Measurements from ENCODE around the gene WDR45B.
"Not testable (repeated sequence)": the region's sequence is repeated elsewhere in the genome, so short reads cannot be mapped to it uniquely, and the experiment has no call there.

Gene WDR45B

GRCh38 chr17:82587234-82588086 is 60.8 kb downstream of the WDR45B start:
- intact Hi-C loops (cut with DNase I; ENCODE audit: low total_unique reads), result no loop called here
- Histone ChIP-seq H3K4me1 (peaks cover 0 to 20% (median 17%) of the 10 kb centered on the region in 4 donors), H3K36me3 (peaks cover 35 to 58% (median 42%) of the 10 kb centered on the region in 3 donors), H3K9me3 (no peaks in the 10 kb centered on the region), H3K27me3 (no peaks in the 10 kb centered on the region), H3K4me3 (no peak overlapping the region), H3K27ac (no peak overlapping the region)
- no peak for DNase-seq
- TF ChIP-seq CTCF (IDR thresholded peaks at IDR 0.05), result no peak

GRCh38 chr17:82586576-82587233 is 61.5 kb downstream of the WDR45B start:
- intact Hi-C loops (cut with DNase I; ENCODE audit: low total_unique reads), result no loop called here
- H3K9me3 ChIP-seq, result no peaks in the 10 kb centered on the region
- H3K4me1 ChIP-seq, result peaks cover 0 to 12% (median 10%) of the 10 kb centered on the region in 4 donors
- TF ChIP-seq CTCF (IDR thresholded peaks at IDR 0.05), result no peak
- no peak overlapping the region for H3K4me3 ChIP-seq
- no peak overlapping the region for H3K27ac ChIP-seq
- no peak for DNase-seq
- no peaks in the 10 kb centered on the region for H3K27me3 ChIP-seq
- peaks cover 35 to 64% (median 45%) of the 10 kb centered on the region in 3 donors for H3K36me3 ChIP-seq

- H3K4me1 ChIP-seq; H3K4me3 ChIP-seq; H3K27me3 ChIP-seq; intact Hi-C loops (cut with DNase I; ENCODE audit: low total_unique reads); H3K27ac ChIP-seq; H3K9me3 ChIP-seq: not testable (repeated sequence)
- H3K36me3 ChIP-seq, result peaks cover 35 to 66% (median 45%) of the 10 kb centered on the region in 3 donors
- DNase-seq, result peak; percentile 55 to 76
Measured at GRCh38 chr17:82585935-82586575, 62.2 kb downstream of the WDR45B start.

GRCh38 chr17:82583720-82584234 is 64.5 kb downstream of the WDR45B start:
- Histone ChIP-seq H3K27me3 (no peaks in the 10 kb centered on the region), H3K36me3 (peaks cover 35 to 74% (median 45%) of the 10 kb centered on the region in 3 donors), H3K4me1 (no peaks in the 10 kb centered on the region), H3K9me3 (no peaks in the 10 kb centered on the region), H3K27ac (no peak overlapping the region), H3K4me3 (no peak overlapping the region)
- TF ChIP-seq CTCF (IDR thresholded peaks at IDR 0.05), result no peak
- no peak for DNase-seq
- intact Hi-C loops (cut with DNase I; ENCODE audit: low total_unique reads), result no loop called here

GRCh38 chr17:82582709-82583108 is 65.5 kb downstream of the WDR45B start:
- H3K36me3 ChIP-seq, result peaks cover 34 to 74% (median 39%) of the 10 kb centered on the region in 3 donors
- no peak overlapping the region for H3K4me3 ChIP-seq
- no peak overlapping the region for H3K27ac ChIP-seq

More at GRCh38 chr17:82582709-82583108, 65.5 kb downstream of the WDR45B start:
- Histone ChIP-seq H3K27me3 (no peaks in the 10 kb centered on the region), H3K4me1 (no peaks in the 10 kb centered on the region), H3K9me3 (no peaks in the 10 kb centered on the region)
- TF ChIP-seq CTCF (IDR thresholded peaks at IDR 0.05), result no peak
- intact Hi-C loops (cut with DNase I; ENCODE audit: low total_unique reads), result no loop called here
- no peak for DNase-seq
